Fibroblast of the aortic adventitia (primary cell): ENCODE results near the gene CDH13. TPM values are rescaled to one million over a fixed set of nuclear protein-coding genes. Genes with fewer than 3 reads are reported as not detected.

Experiments used
- DNase-seq: peaks from one replicate; pipeline ENCODE4 v3.0.0-alpha.2; 2010; ENCODE audit warnings: low read depth
- H3K4me3 ChIP-seq: 2 replicates; pipeline ENCODE4 v1.5.1; 2011; ENCODE audit warnings: low read depth, mild to moderate bottlenecking, control low read depth, low read length, moderate library complexity
- CTCF ChIP-seq: IDR thresholded peaks from 2 replicates; pipeline ENCODE4 v1.5.1; 2011; ENCODE audit warnings: mild to moderate bottlenecking, low read length, control low read depth, inconsistent platforms; ENCODE audit not compliant: insufficient read depth
- total RNA-seq: library from RNA; depleted of rRNA; stranded (reverse); fragments of >200 nt; gene quantifications from 2 replicates; pipeline ENCODE4 v1.2.3, GENCODE V29; 2012; ENCODE audit warnings: low replicate concordance

CDH13 gene
- total RNA-seq, 1 donor: 55.7 TPM

DNA sequence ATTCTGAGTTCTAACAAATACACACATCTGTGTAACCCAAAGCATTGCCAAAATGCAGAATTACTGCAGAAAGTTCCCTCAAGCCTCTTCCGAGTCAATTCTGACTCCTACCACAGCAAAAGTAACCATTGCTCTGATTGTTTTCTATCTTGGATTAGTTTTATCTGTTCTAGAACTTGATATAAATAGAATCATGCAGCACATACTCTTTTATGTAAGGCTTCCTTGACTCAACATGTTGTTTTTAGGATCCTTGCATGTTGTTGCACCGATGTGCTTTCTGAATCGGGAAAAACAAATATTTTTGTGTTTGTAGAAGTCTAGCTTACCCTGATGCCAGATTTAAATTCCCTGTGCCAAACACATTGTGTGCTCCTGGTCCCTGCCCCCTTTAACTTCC is 140.4 kb downstream of the CDH13 start:
- DNase-seq: no peak
- H3K4me3 ChIP-seq: no peak overlapping the region
- TF ChIP-seq CTCF: no peak

DNA sequence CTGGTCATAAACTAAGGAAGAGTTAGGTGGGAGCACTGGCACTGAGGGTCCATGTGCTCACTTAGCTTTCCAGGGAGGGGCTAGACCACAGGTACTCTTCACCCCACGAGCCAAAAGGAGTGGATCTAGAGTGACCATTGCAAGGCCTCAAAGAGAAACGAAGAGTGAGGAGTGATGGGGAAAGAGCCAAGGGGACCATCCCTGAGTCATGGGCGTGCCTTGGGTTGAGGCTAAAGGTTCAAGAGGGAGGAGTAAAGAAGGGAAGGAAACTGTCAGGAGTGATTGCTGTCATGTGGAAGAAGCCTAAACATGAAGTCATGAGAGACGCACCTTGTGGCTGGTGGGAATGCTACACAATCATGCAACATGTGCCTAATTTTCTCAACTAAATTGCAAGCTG is 141.0 kb downstream of the CDH13 start:
- H3K4me3 ChIP-seq: no peak overlapping the region
- TF ChIP-seq CTCF: no peak
- no peak for DNase-seq

DNA sequence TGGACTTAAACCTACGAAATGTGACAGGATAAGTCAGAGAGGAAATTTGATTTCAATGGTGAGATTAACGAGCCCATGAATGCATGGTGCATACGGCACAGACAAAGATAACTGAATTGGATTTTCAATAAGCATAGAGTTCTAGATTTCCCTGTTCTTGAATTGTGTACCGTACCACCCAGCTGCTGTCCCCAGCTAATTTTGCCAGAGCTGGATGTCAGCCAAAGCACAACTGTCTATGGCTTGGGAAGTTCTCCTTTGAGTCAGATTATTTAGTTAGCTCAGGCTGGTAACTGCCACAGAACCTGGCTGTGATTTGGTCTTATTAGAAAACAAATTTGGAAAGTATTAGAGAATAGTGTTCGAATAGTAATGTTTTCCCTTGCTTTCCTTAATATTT is 143.1 kb downstream of the CDH13 start:
- H3K4me3 ChIP-seq: no peak overlapping the region
- DNase-seq: no peak
- no peak for TF ChIP-seq CTCF

DNA sequence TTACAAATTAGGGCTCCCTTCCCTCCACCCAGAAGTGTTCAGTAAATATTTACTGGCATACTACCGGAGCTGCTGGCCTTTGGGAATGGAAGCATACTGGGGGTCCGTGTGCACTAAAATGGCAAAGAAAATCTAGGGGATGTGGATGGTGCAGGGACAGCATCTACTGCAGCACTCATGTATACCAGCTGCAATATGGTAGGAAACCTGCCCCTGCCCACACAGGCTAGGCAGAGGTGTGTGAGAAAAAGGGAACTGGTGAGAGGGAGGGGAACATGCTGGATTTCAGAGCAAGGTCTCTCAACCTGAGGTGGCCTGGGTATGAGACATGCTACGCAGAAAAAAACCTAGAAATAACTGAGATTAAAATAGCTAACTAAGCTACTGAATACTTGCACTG is 145.4 kb downstream of the CDH13 start:
- H3K4me3 ChIP-seq: no peak overlapping the region
- no peak for DNase-seq
- TF ChIP-seq CTCF: no peak

DNA sequence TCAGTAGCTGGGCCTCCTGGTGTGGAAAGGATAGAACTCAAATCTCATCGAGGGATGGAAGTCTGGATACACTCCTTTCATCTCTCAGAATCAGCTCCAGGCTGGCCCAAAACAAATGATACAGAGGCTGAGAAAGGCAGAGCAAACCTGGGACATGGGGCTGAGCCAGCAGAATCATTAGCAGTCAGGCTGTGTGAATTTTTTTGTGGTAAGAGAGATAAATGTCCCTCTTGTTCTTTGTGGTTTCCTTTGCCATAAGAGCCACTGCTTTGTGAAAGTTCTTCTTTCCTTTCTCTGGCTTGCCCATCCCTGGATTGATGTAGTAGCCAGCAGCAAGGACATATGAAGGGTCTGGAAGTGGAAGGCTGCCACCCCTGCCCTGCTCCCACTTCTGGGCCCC is 146.2 kb downstream of the CDH13 start:
- no peak for DNase-seq

DNA sequence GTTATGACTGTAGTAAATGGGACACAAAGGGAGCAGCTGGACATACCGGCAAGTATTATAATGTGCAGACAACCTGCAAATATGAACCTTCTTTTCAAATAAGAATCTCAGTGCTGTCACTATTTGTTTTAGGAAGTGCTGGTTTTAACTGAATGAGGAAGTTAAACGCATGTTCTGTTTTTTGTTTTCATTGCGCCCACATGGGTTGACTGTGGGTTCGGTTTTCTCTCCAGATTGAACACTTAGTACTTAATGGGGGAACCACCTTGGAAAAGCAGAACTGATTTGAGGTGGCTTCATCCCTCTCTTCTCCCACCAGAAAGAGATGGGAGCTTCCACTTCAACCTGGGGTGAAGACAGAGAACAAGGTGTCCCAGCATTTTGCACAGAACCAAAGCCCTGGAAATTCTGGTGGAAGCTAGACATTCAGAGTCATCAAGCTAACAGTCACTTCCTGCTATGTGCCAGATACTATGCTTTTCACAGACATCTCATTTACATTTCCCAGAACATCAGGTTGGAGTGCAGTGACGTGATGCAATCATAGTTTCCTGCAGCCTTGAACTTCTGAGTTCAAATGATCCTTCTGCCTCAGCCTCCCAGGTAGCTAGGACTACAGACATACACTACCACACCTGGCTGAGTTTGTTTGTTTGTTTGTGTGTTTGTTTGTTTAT is 149.8 kb downstream of the CDH13 start:
- no peak overlapping the region for H3K4me3 ChIP-seq
- no peak for DNase-seq
- no peak for TF ChIP-seq CTCF

More for the DNA sequence above, 146.2 kb downstream of the CDH13 start:
- TF ChIP-seq CTCF: no peak
- no peak overlapping the region for H3K4me3 ChIP-seq

DNA sequence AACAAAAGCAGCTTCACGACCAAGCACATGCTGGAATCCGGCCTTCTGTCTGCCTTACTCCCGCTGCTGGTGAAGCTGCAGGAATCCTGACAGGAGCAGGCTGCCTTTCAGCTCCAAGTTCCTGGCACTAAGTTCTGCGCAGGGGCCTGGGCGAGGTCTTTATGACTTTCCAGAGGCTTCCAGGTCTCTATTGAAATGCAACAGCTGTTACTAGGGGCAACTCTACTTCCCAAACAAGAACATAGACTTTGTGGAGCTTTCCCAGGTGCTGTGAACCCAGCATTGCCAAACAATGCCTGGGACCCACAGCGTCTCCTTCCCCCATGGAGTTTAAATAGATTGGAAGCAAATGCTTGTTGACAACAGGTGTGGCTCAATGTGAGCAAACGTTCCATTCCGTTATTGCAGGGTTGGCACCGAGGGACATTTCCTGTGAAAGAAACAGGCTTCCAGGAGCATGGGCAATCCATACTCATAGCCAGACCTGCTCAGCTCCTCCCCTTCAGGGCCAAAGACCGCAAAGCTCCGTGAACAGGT is 156.0 kb downstream of the CDH13 start:
- TF ChIP-seq CTCF: no peak
- DNase-seq: peak; percentile 31
- H3K4me3 ChIP-seq: no peak overlapping the region
